ENCODE measurements around the gene ZFYVE27.

DNA sequence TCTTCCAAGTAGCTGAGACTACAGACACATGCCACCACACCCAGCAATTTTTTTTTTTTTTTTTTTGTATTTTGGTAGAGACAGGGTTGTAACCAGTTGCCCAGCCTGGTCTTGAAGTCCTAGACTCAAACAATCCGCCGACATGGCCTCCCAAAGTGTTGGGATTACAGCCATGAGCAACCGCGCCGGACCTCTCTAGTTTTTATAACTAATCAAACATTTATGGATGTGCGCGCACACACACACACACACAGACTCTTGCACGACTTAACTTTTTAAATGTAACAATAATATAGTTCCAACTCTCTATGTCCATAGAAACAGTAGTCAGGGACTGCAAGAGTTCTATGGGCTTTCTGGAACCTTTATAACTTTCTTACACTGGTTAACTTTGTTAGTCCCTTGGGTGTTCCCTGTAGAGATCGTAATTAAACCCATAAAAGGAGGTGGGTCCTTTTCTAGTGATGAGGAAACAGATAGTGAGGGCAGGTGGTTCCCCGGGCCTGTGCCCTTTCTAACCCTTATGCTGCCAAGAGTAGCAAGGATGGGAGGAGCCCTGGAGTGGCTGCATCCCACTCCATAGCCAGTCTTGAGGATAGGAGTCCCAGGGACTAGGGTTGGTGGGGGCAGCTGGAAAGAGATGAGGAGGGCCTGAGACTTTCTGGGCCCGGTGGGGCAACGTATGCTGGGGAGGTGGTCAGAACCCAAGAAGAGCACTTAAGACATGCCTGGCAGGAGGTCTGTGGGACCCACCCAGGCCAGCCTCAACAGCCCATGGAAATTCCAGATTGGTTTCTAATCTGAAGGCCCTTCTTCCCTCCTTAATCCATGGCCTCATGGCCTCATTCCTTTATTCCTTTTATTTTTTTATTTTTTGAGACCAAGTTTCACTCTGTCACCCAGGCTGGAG is 14.8 kb upstream of the ZFYVE27 start:
- TF ChIP-seq, protein P1, sequence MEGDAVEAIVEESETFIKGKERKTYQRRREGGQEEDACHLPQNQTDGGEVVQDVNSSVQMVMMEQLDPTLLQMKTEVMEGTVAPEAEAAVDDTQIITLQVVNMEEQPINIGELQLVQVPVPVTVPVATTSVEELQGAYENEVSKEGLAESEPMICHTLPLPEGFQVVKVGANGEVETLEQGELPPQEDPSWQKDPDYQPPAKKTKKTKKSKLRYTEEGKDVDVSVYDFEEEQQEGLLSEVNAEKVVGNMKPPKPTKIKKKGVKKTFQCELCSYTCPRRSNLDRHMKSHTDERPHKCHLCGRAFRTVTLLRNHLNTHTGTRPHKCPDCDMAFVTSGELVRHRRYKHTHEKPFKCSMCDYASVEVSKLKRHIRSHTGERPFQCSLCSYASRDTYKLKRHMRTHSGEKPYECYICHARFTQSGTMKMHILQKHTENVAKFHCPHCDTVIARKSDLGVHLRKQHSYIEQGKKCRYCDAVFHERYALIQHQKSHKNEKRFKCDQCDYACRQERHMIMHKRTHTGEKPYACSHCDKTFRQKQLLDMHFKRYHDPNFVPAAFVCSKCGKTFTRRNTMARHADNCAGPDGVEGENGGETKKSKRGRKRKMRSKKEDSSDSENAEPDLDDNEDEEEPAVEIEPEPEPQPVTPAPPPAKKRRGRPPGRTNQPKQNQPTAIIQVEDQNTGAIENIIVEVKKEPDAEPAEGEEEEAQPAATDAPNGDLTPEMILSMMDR (IDR thresholded peaks at IDR 0.05), result no peak
- no peak for TF ChIP-seq POLR2A (IDR thresholded peaks at IDR 0.05)

All from esophagus squamous epithelium (tissue), 4 donors.